Naive thymus-derived CD8-positive, alpha-beta T cell (primary cell): ENCODE data around the gene IRS2. TPM values are rescaled to one million over a fixed set of nuclear protein-coding genes. Genes with fewer than 3 reads are reported as not detected.

Experiments used
- ATAC-seq, 2 donors: fragments of 150-1000 bp; cut with Tn5 transposase in 1 of 2; sonication (Bioruptor Pico), chemical (Tn5 transposase) in 1 of 2; 1 replicate in 1 of 2; 2 replicates in 1 of 2; pipeline ENCODE4 v1.10.0; 2021; ENCODE audit warnings: mild to moderate bottlenecking in 2 of 2, moderate library complexity in 2 of 2
- POLR2A ChIA-PET: fragments of 350-600 bp; sonication (Branson Sonifier 250); formaldehyde crosslinking; loops from one replicate; lab custom pipeline; 2021; ENCODE audit warnings: antibody characterized with exemption; lab: Charles Lee
- DNase-seq, 10 donors: peaks; one replicate each; pipeline versions ENCODE4 v3.0.0 to v3.0.0-alpha.2; 2020 to 2022
- H3K27ac Mint-ChIP-seq, 10 donors: one replicate each; pipeline ENCODE4 v1.8.0; 2020 to 2022; ENCODE audit warnings: mild to moderate bottlenecking in 10 of 10, mixed read lengths in 10 of 10, moderate library complexity in 4 of 10, inconsistent platforms in 1 of 10
- H3K27me3 Mint-ChIP-seq, 5 donors: one replicate each; pipeline ENCODE4 v1.8.0; 2021 to 2022; ENCODE audit warnings: mixed read lengths in 5 of 5
- H3K36me3 Mint-ChIP-seq, 3 donors: one replicate each; pipeline ENCODE4 v1.8.0; 2020 to 2022; ENCODE audit warnings: mixed read lengths in 3 of 3, mild to moderate bottlenecking in 2 of 3, inconsistent platforms in 1 of 3
- H3K4me1 Mint-ChIP-seq, 4 donors: one replicate each; pipeline ENCODE4 v1.8.0; 2021 to 2022; ENCODE audit warnings: mixed read lengths in 4 of 4
- H3K4me3 Mint-ChIP-seq, 10 donors: one replicate each; pipeline ENCODE4 v1.8.0; 2020 to 2022; ENCODE audit warnings: mild to moderate bottlenecking in 10 of 10, mixed read lengths in 10 of 10, moderate library complexity in 6 of 10, inconsistent platforms in 1 of 10
- H3K9me3 Mint-ChIP-seq, 9 donors: one replicate each; pipeline ENCODE4 v1.8.0; 2020 to 2022; ENCODE audit warnings: mixed read lengths in 9 of 9, mild to moderate bottlenecking in 3 of 9, inconsistent platforms in 1 of 9, moderate library complexity in 1 of 9
- polyA plus RNA-seq, 3 donors: library from polyadenylated mRNA; unstranded; fragments of 300-500 nt; fragmentation: Illumina TruSeq; gene quantifications; one replicate each; pipeline ENCODE4 v1.2.3, GENCODE V29; 2021
- total RNA-seq, 8 experiments: library from RNA in 2 of 8; stranded (reverse) in 2 of 8; gene quantifications; one replicate each; pipeline ENCODE4 v1.2.3 and lab custom pipeline; 2021 to 2026

IRS2 gene
- total and polyA plus RNA-seq, 5 experiments from 2014 or later = 2.1 to 21.5 (median 2.9) TPM

DNA sequence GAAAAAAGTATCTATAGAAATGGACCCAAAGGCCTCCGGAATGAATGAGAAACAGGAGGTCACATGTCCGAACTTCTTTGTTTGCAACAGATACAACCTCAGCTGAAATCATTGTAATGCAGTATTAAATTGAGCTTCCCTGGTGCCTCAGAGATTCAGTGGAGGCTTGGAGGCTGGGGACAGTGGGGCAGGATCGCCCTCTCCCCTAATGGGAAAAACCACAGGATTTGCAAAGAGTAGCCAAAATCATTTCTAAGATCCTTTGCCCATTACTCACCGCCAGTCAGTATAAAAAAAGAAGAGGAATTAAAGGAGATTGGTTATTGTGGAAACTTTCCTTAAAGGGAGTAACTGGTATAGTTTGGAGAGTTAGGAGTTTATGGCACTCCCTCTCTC lies 30.4 kb upstream of the IRS2 start:
- Mint-ChIP-seq H3K27ac (no peak overlapping the region), H3K27me3 (peaks cover 15 to 64% (median 33%) of the 10 kb centered on the region in 5 donors), H3K36me3 (no peaks in the 10 kb centered on the region), H3K4me3 (no peak overlapping the region), H3K9me3 (peaks cover 0 to 2% (median 0%) of the 10 kb centered on the region in 9 donors), H3K4me1 (peaks cover 0 to 1% (median 0%) of the 10 kb centered on the region in 4 donors)
- DNase-seq (no peak), ATAC-seq (no peak)
- POLR2A ChIA-PET = no interaction called here

DNA sequence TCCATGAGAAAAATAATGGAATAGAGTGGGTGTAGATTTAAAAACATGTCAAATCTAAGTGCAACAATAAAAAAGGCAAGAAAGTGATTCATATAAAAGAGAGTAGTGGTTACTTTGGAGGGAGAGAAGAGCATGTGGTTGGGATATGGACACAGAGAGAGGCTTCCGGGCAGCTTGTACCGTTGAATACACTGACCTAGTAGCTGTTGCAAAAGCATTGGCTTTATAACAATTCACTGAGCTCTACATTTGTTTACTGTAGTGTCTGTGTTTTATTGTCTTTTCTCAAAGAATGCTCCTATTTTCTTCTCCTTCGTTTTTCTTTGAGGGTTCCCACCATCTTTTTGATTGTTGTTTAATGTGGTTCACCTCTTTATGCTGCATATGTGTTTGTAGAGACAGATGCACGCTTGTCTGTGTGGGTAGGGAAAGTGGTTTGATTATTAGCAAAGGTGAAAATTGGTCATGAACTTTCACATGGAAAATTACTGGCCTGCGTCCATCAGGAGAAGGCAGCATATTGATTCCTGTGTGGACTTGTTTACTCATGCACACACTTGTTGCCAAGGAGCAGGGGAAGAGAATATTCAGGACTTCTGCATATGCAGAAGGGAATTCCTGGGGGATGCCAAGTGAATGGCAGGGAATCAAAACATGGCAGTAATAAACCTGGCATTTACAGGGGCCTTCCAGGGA lies 29.9 kb upstream of the IRS2 start:
- POLR2A ChIA-PET = no interaction called here

DNA sequence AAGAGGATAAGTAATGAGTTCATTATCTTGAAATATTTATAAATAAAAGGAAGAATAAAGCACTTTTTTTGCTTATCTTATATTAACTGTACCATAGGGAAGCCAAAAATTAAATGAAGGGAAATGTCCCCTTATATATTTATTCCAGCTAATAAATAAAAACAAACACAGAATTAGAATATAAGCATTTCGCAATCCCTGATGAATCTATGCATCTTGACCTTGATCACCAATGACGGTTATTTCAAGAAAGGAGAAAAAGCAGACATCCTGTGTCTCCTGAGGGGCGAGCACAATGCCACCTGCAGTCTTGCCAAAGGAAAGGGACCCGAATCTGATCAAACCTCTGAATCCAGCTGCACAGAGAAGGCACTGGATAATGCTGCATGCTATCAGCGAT lies 29.3 kb upstream of the IRS2 start:
- no peak overlapping the region for H3K4me3 Mint-ChIP-seq
- peaks cover 0 to 3% (median 0%) of the 10 kb centered on the region in 9 donors for H3K9me3 Mint-ChIP-seq
- H3K27ac Mint-ChIP-seq = no peak overlapping the region
- peaks cover 0 to 2% (median 0%) of the 10 kb centered on the region in 4 donors for H3K4me1 Mint-ChIP-seq
- no peak for DNase-seq
- POLR2A ChIA-PET = no interaction called here
- H3K27me3 Mint-ChIP-seq = peaks cover 11 to 65% (median 37%) of the 10 kb centered on the region in 5 donors
- no peak for ATAC-seq
- no peaks in the 10 kb centered on the region for H3K36me3 Mint-ChIP-seq

More for the DNA sequence above, 29.9 kb upstream of the IRS2 start:
- H3K9me3 Mint-ChIP-seq = peaks cover 0 to 3% (median 0%) of the 10 kb centered on the region in 9 donors
- H3K27me3 Mint-ChIP-seq = peaks cover 15 to 65% (median 37%) of the 10 kb centered on the region in 5 donors
- no peak overlapping the region for H3K4me3 Mint-ChIP-seq
- ATAC-seq (no peak), DNase-seq (no peak)
- no peak overlapping the region for H3K27ac Mint-ChIP-seq
- no peaks in the 10 kb centered on the region for H3K36me3 Mint-ChIP-seq
- peaks cover 0 to 2% (median 0%) of the 10 kb centered on the region in 4 donors for H3K4me1 Mint-ChIP-seq

DNA sequence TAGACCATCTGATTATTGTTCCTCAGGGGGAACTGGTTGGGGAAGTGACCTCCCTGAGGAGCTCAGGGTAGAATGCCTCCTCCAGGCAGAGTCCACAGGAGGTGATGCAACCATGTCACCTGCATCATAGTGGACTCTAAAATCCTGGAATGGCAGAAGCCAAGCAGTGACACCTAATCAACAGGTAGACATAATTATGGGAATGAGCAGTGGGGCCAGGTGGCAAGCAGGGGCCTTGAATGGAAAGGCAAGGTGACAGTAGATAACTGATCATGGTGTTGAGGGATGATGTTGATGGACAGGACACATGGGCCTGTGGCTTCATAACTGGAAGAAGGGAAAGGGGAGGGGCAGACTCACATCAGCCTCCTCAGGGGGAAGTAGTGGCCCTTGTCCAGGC lies 27.3 kb upstream of the IRS2 start:
- DNase-seq = no peak
- Mint-ChIP-seq H3K9me3 (peaks cover 0 to 3% (median 0%) of the 10 kb centered on the region in 9 donors), H3K27me3 (peaks cover 8 to 61% (median 41%) of the 10 kb centered on the region in 5 donors), H3K27ac (no peak overlapping the region), H3K4me3 (no peak overlapping the region), H3K4me1 (peaks cover 0 to 2% (median 0%) of the 10 kb centered on the region in 4 donors), H3K36me3 (no peaks in the 10 kb centered on the region)
- ATAC-seq = no peak
- POLR2A ChIA-PET = no interaction called here

DNA sequence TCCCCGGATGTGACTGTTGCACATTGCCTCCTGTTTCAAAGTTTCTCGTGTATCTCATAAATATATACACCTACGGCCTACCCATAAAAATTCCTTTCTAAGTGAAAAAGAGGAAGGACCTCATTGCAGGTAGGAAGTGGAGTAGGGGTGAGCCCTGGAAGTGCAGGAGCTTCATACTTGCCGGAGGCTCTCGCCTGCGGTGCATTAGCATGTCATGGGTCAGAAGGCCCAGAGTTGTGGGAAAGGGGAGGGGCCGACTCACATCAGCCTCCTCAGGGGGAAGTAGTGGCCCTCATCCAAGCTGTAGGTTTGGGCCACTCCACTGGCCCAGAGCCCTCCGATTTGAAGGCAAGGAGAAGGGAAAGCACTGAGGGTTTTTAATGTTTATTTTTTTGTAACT lies 26.0 kb upstream of the IRS2 start:
- Mint-ChIP-seq H3K27me3 (peaks cover 9 to 56% (median 44%) of the 10 kb centered on the region in 5 donors), H3K36me3 (no peaks in the 10 kb centered on the region), H3K9me3 (peaks cover 0 to 3% (median 0%) of the 10 kb centered on the region in 9 donors), H3K4me3 (no peak overlapping the region), H3K4me1 (peaks cover 0 to 2% (median 0%) of the 10 kb centered on the region in 4 donors), H3K27ac (no peak overlapping the region)
- DNase-seq (no peak), ATAC-seq (no peak)
- POLR2A ChIA-PET = no interaction called here

DNA sequence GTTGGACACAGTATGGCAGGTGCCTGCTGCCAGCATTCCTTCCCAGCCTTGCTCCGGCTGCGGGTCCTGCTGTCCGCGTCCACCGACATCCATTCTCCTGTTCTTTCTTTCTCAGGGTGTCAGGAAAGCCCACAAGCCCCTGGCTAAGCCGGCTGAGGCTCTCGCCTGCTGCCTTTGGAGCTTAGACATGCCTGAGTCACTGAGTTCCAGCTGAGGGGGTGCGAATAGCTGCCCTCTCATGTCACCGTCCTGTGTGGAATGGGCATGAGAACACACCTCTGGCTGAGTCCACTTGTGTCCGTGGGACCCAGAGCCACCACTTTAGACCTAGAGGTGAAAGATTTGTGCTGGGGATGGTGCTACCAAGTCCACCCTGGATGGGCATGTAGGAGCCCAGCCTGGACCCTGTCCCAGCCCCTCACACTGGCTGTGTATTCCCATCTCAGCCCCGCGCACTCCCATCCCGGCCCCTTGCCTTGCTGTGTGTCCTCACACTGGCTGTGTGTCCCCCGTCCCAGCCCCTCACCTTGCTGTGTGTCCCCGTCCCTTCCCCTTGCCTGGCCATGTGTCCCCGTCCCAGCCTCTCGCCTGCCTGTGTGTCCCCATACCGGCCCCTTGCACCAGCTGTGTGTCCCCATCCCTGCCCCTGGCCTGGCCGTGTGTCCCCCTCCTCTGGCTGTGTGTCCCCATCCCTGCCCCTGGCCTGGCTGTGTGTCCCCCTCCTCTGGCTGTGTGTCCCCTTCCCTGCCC lies 24.6 kb upstream of the IRS2 start:
- POLR2A ChIA-PET = no interaction called here
- DNase-seq (no peak), ATAC-seq (no peak)
- Mint-ChIP-seq H3K27ac (no peak overlapping the region), H3K27me3 (peaks cover 8 to 42% (median 31%) of the 10 kb centered on the region in 5 donors), H3K4me1 (peaks cover 0 to 2% (median 0%) of the 10 kb centered on the region in 4 donors), H3K4me3 (no peak overlapping the region), H3K9me3 (peaks cover 0 to 3% (median 0%) of the 10 kb centered on the region in 9 donors), H3K36me3 (no peaks in the 10 kb centered on the region)

DNA sequence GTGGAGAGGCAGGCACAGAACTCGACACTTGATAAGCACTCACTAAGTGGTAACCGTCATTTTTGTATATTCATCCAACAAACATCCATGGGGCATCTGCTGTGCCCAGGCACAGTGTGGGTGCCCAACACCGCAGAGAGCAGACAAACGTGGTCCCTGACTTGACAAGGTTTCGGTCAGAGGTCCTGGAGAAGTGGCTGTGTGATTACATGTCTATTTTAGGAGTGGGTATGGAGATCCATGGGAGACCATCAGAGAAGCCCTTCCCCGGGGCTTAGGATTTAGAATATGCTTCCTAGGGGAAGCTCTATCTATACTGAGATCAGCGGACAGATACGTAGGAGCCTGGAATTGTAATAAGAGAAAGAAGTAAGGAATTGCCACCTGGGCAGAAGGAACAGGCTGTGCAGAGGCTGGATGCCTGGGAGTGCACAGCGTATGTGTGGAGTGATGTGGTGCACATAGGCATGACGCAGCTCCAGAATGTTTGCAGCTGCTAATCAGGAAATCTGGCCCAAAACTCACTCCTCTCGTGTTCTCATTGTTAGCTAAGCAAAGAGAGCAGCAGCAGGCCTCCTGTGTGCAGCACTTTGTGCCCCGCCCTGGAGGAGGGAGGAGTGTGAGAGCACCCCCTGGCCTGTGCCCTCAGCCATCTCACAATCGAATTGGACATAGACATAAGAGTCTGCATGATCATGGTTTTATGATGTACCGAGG lies 23.0 kb upstream of the IRS2 start:
- ATAC-seq (no peak), DNase-seq (no peak)
- H3K27me3 Mint-ChIP-seq = peaks cover 9 to 44% (median 32%) of the 10 kb centered on the region in 5 donors
- H3K9me3 Mint-ChIP-seq = peaks cover 0 to 3% (median 0%) of the 10 kb centered on the region in 9 donors
- POLR2A ChIA-PET = no interaction called here
- no peak overlapping the region for H3K4me3 Mint-ChIP-seq
- H3K36me3 Mint-ChIP-seq = no peaks in the 10 kb centered on the region
- no peak overlapping the region for H3K27ac Mint-ChIP-seq
- H3K4me1 Mint-ChIP-seq = peaks cover 0 to 2% (median 0%) of the 10 kb centered on the region in 4 donors

DNA sequence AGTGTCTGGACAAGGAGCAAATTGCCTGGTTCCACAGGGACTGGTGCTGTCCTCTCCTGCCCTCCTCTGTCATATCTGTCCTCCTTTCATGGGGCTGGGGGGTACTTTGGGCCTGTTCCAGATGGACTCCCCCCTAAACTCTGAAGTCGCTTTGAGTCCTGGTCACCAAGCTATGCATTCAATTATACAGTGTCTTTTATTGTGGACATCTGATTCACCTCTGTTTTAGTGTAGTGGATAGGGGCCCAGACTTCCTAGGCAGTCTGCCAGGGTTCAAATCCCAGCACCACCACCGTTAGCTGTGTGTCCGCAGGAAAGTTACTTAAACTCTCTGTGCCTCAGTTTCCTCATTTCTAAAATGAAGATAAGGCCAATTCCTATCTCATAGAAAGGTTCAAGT lies 21.0 kb upstream of the IRS2 start:
- Mint-ChIP-seq H3K27ac (no peak overlapping the region), H3K9me3 (peaks cover 0 to 3% (median 0%) of the 10 kb centered on the region in 9 donors), H3K36me3 (no peaks in the 10 kb centered on the region), H3K4me1 (peaks cover 0 to 2% (median 0%) of the 10 kb centered on the region in 4 donors), H3K27me3 (peaks cover 9 to 38% (median 21%) of the 10 kb centered on the region in 5 donors), H3K4me3 (no peak overlapping the region)
- no peak for DNase-seq
- no peak for ATAC-seq
- POLR2A ChIA-PET = no interaction called here

DNA sequence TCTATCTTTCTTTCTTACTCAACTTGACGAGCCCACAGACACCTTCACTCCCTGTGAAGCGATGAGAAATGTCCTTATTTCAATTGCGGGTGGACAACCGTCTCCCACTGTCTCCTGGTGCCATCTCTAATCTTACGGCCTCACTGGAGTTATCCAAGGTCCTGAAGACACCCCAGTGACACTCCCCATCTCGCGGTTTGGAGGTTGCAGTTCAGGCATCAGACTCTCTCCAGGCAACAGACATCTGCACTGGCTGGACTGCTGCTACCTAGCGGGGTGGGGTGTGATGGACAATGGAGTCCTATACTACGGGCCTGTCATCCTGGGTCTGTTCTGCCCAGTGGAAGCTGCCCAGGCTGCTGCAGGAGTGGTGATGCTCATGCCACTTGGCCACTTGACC lies 18.3 kb upstream of the IRS2 start:
- DNase-seq (no peak), ATAC-seq (no peak)
- H3K27ac Mint-ChIP-seq = peak overlapping the region in 1 of 10 donors; percentile 5
- H3K4me1 Mint-ChIP-seq = no peaks in the 10 kb centered on the region
- POLR2A ChIA-PET = no interaction called here
- no peaks in the 10 kb centered on the region for H3K36me3 Mint-ChIP-seq
- H3K9me3 Mint-ChIP-seq = no peaks in the 10 kb centered on the region
- H3K27me3 Mint-ChIP-seq = peaks cover 11 to 23% (median 21%) of the 10 kb centered on the region in 5 donors
- H3K4me3 Mint-ChIP-seq = no peak overlapping the region

DNA sequence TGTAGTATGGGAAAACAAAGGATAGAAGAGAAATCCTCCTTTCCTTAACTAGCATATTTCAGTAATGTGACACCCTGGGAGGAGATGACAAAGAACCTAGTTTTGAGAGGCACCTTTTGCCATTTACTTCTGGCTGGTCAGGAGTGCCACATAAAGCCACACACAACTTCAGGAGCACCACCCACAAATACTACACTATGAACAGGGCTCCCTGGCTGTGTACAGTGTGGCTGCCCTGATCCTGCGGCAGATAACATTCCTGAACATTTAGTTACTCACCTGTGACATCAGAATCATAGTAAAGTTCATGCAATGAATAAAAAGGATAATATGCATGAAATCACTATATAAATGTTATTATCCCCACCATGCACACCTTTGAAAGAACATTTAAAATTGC lies 17.4 kb upstream of the IRS2 start:
- H3K27ac Mint-ChIP-seq = no peak overlapping the region
- H3K36me3 Mint-ChIP-seq = no peaks in the 10 kb centered on the region
- no peak overlapping the region for H3K4me3 Mint-ChIP-seq
- H3K4me1 Mint-ChIP-seq = no peaks in the 10 kb centered on the region
- POLR2A ChIA-PET = no interaction called here
- DNase-seq (no peak), ATAC-seq (no peak)
- no peaks in the 10 kb centered on the region for H3K9me3 Mint-ChIP-seq
- peaks cover 11 to 23% (median 18%) of the 10 kb centered on the region in 5 donors for H3K27me3 Mint-ChIP-seq

DNA sequence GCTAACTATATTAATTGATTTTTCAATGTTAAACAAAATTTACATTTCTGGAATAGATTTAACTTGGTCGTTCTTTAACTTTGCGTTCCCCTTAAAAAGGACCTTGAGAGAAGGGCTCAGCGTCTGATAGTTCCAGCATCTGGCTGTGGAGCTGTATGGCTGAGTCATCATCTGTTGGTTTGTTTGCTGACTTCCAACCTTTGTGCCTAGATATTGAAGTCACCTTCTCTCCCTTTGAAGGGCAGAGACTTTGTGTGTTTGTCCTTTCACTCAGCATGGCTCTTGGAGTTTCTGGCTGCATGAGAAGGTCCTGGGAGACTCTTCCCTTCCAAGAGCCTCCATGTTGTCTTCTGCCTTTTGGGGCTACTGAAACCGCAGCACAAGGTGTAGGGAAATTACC lies 16.6 kb upstream of the IRS2 start:
- Mint-ChIP-seq H3K4me3 (no peak overlapping the region), H3K9me3 (no peaks in the 10 kb centered on the region), H3K36me3 (no peaks in the 10 kb centered on the region), H3K27me3 (peaks cover 9 to 25% (median 14%) of the 10 kb centered on the region in 5 donors), H3K4me1 (no peaks in the 10 kb centered on the region), H3K27ac (no peak overlapping the region)
- ATAC-seq = no peak
- DNase-seq = no peak
- POLR2A ChIA-PET = no interaction called here

DNA sequence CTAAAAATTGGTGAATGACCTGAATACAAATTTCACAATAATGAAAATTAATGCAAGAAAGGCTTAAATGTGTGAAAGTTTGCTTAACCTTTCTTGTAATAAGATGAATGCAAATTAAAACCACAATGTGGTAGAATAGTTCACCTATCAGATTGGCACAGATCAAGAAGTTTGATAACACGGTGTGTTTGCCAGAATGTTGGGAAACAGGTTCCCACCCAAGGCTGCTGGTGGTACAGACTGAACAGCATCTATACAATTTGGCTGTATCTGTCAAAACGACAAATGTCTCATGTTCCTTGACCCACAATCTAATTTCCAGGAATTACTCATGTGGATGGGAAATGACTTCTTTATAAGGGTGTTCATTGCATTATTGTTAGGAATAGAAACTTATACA lies 8.6 kb upstream of the IRS2 start:
- Mint-ChIP-seq H3K27ac (no peak overlapping the region), H3K27me3 (peaks cover 13 to 29% (median 26%) of the 10 kb centered on the region in 5 donors), H3K4me1 (peaks cover 8 to 10% (median 8%) of the 10 kb centered on the region in 4 donors), H3K9me3 (no peaks in the 10 kb centered on the region), H3K36me3 (no peaks in the 10 kb centered on the region), H3K4me3 (no peak overlapping the region)
- no peak for DNase-seq
- no peak for ATAC-seq
- POLR2A ChIA-PET = no interaction called here
